SW480 (cell line): ENCODE measurements around the gene RAD51B.
"Not testable (repeated sequence)": the region's sequence is repeated elsewhere in the genome, so short reads cannot be mapped to it uniquely, and the experiment has no call there.

Source experiments
- DNase-seq: peaks from one replicate; pipeline ENCODE4 v3.0.0-alpha.2; 2016; ENCODE audit warnings: low spot score

The RAD51B gene

GRCh38 chr14:68752271-68753006 lies 932.9 kb downstream of the RAD51B start:
- DNase-seq: no peak

GRCh38 chr14:68753690-68754089 lies 934.1 kb downstream of the RAD51B start:
- no peak for DNase-seq

DNA sequence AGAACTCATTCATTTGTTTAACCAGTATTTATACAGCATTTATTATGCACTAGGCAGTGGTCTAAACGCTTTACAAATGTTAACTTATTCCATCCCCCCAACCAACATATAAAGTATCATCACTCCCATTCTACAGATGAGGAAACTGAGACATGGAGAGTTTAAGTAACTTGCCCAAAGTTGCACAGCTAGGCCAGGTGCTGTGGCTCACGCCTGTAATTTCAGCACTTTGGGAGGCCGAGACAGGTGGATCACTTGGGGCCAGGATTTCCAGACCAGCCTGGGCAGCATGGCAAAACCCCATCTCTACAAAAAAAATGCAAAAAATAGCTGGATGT lies 935.4 kb downstream of the RAD51B start:
- DNase-seq: no peak

- no peak for DNase-seq
These were observed 936.5 kb downstream of the RAD51B start for GRCh38 chr14:68756000-68756481.

DNA sequence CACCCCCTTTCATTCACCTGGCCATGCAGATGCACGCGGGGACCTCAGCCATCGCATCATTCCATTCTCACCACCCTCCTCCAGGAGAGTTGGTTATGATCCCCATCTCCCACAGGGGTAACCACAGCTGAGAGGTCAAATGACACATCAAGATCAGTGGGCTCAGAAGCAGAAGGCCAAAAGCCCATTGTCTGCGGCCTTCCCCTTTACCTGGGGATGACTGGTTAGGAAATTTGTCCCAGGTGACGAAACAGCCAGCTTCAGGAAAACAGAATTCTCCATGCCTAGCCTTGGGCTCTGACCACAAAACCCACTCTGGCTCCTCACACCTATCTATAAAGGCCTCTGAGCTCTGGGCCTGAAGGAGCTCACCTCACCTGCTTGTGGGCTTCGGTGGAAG lies 937.2 kb downstream of the RAD51B start:
- DNase-seq: peak; percentile 36

GRCh38 chr14:68757618-68758081 lies 938.1 kb downstream of the RAD51B start:
- no peak for DNase-seq

- DNase-seq: no peak
These were observed 938.7 kb downstream of the RAD51B start for GRCh38 chr14:68758301-68758700.

DNA sequence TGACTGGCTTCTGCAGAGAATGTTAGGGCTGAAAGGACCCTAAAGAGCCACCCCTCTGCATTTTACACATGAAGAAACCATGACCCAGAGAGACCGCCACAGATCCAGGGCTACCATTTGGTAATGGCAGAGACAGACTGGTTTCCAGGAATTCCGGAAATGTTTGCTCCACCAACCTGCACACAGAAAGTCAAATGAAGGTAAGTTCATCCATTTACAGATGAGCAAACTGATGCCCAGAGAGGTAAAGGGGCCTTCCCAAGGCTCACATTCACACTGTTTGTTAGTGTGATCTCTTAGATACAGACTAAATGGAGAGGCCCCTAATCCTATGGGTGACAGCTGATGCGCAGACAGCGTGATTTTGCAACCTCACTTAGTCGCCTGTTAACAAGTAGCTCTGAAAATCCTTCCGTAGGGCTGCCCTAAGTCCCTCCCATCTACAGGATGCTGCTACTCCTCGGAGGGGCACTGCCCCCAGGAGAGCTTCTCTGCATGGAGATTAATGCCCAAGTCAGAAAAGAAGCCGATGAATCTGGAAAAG lies 939.5 kb downstream of the RAD51B start:
- DNase-seq: no peak

DNA sequence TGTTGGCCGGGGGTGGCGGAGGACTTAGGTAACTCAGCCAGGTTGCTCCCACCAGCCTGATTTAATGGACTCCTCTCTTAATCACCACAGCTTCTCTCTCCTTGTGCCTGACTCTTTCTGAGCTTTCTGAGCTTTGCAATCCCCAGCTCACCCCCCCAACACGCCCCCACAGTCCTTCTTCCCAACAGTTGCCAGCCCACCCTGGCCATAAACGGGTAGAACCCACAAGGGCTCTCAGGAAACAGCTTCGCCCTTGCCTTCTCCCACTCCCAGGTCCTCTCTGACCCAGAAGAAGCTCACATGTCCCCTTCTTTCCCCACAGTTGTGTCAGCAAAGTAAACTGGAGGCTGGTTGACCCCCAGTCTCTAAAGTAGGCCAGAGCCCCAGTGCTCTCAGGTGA lies 940.4 kb downstream of the RAD51B start:
- no peak for DNase-seq

DNA sequence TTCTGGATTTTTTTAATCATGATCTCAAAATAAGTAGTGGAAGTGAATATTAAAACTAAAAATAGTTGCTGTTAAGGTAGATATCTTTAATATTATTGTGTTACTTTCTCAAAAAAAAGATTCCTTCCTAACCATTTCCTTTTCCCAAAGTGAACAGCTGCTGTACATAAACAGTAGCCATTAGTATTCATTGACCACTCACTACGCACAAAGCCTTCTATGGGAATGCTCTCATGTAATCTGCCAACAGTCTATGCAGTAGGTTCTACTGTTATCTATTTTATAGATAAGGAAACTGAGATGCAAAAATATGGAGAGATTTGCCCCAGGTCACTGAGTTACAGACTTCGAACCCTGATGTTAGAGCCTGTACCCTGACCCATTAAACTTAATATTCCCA lies 941.2 kb downstream of the RAD51B start:
- DNase-seq: no peak

DNA sequence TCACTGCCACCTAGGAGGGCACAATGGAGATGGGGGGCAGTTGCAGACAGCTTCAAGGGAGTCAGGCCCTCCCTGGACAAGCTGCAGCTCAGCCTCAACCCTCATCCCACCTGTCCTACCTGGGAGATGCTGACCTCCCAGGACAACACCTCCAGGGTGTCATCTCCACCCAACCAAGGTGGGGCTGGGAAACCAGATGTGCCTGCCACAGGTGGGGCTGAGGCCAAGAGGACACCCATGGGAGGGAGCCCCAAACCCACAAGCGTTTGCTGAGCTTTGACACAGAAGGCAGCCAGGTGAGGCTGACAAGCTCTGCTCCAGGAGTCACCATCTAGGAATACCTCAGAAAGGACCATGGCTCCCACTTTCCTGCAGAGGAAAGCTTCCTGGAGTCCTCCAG lies 941.8 kb downstream of the RAD51B start:
- no peak for DNase-seq

GRCh38 chr14:68762953-68763764 lies 943.6 kb downstream of the RAD51B start:
- peak; percentile 68 for DNase-seq

GRCh38 chr14:68763843-68764242 lies 944.3 kb downstream of the RAD51B start:
- not testable (repeated sequence) for DNase-seq

- DNase-seq: no peak
These were observed 947.0 kb downstream of the RAD51B start for GRCh38 chr14:68766299-68767247.

DNA sequence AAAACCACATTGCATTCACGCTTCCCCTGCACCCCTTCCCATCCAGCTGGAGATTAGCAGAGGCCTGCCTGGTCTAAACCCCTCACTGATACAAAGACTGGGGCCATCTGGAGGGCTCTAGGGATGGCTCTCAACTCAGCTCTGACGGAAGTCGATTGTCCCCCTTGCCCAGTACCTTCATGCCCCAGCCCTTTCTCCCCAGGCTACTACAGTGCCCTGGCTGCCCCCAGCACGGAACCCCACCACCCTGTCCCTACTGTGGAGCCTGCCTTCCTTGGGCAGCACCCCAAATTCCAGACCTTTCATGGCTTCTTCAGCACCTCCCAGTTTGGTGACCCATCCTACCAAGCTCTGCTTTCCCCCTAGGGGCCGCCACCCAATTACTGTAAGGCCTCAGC lies 947.7 kb downstream of the RAD51B start:
- no peak for DNase-seq

DNA sequence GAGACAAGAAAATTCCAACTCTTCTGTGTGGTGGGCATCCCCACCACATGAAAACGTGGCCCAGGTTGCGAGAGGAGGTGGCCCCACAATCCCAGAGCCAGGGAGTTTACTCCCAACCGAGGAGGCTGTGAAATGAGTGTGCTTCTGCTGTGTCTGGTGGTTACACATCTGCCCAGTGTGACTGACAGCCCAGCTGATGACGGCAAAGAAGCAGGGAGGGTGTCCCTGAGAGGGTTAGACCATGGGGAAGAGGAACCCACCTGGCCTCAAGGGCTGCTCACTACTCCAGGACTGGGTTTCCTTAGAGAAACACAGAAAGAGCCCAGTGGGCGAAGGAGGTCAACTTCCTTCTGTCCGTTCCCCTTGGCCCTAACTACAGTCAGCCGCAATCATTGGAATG lies 948.7 kb downstream of the RAD51B start:
- DNase-seq: no peak

DNA sequence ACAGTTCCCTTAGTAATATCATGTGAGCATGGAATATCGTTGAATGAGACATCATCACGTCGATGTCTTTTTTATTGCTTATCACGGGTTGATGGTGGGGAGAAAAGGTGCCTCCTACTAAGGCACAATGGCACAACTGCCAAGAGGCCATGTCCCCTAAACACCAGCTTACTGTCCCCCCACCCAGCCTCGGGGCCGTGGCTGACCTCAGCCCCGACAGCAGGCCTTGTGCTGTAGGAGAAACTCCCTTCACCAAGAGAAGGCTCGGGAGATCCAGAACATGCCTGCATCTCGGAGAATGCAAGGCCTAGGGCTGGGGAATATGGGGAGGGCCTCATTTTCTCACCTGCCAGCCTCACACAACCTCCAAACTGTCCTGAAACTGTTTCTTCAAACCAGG lies 950.5 kb downstream of the RAD51B start:
- no peak for DNase-seq

DNA sequence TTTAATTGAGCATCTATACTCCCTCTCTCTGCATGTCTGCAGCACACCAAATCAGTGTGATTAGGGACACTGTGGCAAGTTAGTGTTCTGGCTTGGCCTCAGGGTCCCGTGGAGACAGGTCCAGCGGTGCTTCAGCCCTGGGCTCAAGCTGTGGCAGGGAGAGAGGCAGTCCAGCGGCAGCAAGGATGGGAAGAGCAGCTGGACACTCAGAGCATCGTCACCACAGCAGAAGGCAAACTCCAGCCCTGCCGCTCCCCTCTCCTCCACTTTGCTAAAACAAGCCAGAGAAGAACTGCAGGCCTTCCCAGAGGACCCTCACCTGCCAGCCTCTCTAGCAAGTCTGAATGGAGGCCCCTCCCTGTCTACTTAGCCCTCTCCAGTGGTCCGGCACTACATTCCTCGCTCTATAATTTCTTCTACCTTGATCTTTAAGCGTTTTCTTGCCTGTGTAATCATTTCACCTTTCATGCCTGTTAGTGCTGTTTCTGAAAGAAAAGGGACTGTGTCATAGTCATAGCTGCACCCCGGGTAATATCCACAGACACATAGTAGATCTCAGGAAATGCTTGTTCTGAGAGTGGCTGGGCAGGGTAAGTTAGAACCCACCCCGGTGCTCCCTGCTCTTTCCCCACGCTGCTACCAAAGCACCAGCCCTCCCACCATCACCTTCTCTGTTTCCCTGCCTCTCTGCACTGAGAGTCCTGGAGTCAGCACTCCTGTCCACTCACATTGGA lies 951.1 kb downstream of the RAD51B start:
- no peak for DNase-seq

- DNase-seq: no peak
These were observed 952.1 kb downstream of the RAD51B start for GRCh38 chr14:68771631-68772030.

DNA sequence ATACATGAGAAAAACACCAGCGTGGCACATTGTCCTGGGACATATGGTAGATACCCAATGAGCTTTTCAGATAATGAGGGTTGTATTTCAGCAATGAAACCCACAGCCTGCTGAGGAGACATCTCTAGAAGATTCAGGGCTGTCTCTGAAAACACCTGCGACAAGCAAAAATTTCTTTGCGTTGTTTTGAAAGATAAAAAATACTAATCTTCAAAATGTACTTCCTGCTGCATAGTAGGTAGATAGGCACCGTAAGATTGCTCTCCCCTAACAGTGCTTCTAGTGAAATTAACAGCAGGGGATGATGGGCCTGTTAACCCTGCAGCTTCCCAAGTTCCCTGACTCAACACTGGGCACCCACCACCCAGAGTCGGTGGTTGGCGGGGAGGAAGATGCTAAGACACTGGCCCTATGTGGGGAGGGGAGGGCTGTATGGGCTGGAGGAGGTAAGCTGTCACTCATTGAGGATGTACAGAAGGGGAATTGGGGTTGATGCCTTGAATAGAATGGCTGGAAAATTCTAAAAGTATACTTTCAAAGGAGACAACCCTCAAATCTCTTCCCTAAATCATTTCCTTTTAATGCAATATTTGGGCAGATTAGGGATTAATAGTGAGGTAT lies 953.3 kb downstream of the RAD51B start:
- DNase-seq: no peak
